Measurements from ENCODE around the gene CENPO. TPM values are rescaled to one million over a fixed set of nuclear protein-coding genes. Genes with fewer than 3 reads are reported as not detected.
"Not testable (repeated sequence)": the region's sequence is repeated elsewhere in the genome, so short reads cannot be mapped to it uniquely, and the experiment has no call there.

CENPO gene
- total RNA-seq, 2 experiments from 2014 or later, result 48.0 to 52.2 TPM

DNA sequence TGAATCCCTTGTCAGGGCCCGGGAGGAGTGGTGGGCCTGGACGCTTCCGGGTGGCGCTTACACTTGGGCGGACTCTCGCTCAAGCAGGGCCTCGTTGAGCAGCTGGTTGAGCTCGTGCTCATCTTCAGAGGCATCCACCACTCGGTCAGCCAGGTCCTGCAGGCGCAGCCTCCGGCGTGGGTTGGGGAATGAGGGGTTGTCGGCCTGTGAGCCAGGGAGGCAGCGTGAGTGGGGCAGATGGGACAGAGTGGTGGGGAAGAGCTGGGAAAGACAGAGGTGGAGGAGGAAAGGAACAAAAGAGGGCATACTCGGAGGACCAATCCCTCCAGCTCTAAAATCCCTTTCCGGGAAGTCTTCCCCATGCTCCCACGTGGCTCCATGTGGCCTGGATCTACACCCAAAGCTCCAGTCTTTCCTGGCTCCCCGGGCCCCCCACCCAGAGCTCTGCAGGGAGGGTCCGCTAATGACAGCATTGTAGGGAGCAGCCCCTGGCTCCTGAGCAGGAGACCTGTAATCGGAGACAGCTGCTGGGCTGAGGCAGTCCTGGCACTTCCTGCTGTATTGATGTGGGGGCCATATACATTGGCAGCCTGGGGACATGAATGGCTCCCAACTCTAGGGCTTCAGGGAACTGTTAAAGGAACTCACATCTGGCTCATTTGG is 41.6 kb downstream of the CENPO start:
- no peaks in the 10 kb centered on the region for H3K4me1 Mint-ChIP-seq

DNA sequence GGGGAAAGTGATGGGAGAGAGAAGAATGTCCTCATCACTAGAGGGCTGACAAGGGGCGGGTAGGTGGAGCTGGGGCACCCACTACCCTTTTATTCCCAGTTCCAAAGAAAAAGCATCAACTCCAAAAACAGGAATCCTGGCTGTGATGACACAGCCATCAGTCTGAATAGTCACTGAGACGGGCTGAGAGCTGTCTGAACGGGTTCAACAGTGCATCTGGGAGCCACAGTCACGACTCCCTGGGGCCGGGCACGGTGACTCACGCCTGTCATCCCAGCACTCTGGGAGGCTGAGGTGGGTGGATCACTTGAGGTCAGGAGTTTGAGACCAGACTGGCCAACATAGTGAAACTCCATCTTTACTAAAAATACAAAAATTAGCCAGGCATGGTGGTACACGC is 42.2 kb downstream of the CENPO start:
- not testable (repeated sequence) for H3K4me3 Mint-ChIP-seq, H3K27ac Mint-ChIP-seq, DNase-seq, H3K9me3 Mint-ChIP-seq, H3K4me1 Mint-ChIP-seq, H3K27me3 Mint-ChIP-seq
- H3K36me3 Mint-ChIP-seq, result peaks cover 10% of the 10 kb centered on the region

More for the DNA sequence above, 41.6 kb downstream of the CENPO start:
- Mint-ChIP-seq H3K9me3 (no peaks in the 10 kb centered on the region), H3K4me3 (no peak overlapping the region), H3K27ac (no peak overlapping the region), H3K36me3 (peaks cover 13% of the 10 kb centered on the region), H3K27me3 (no peaks in the 10 kb centered on the region)
- no peak for DNase-seq

DNA sequence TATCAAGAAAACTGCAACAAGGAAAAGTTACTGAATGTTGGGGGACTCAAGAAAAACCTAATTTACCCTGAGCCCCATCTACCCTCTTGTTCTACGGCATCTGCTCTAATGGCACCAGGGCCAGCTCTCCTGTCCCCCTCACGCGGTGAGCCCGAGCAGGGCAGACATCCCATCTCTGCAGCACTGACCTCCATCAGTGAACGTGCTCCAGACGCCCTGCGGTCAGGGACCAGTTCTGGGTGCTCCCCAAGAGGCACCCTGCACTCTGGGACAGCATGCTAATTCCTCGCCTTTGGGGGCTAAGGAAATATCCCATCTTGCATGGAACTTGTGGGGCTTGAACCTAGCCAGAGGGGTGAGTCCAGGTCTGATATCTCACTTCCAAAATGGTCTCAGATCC is 43.0 kb downstream of the CENPO start:
- Mint-ChIP-seq H3K4me3 (no peak overlapping the region), H3K36me3 (peaks cover 9% of the 10 kb centered on the region), H3K27ac (no peak overlapping the region), H3K9me3 (no peaks in the 10 kb centered on the region), H3K4me1 (no peaks in the 10 kb centered on the region), H3K27me3 (no peaks in the 10 kb centered on the region)
- DNase-seq, result no peak

DNA sequence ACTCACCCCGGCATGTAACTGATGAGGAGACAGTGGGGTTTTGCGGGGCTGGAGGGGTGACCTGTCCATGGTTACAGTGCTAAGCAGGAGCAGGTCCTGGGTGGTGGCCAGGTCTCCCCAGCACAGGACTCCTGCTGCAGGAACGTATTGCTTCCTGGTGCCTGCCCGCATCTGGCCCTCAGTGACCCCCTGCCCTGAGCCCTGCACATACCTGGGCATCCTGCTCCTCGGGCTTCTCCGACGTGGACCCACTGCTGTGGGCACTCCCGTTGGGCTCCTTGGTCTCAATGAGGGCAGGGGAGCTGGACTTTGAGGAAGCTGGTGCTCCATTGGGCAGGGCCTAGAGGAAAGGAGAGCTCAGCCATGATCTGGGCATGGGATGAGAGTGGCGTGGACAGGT is 43.5 kb downstream of the CENPO start:
- Mint-ChIP-seq H3K27ac (no peak overlapping the region), H3K36me3 (peaks cover 9% of the 10 kb centered on the region), H3K27me3 (no peaks in the 10 kb centered on the region), H3K9me3 (no peaks in the 10 kb centered on the region), H3K4me3 (no peak overlapping the region), H3K4me1 (no peaks in the 10 kb centered on the region)
- DNase-seq, result no peak

DNA sequence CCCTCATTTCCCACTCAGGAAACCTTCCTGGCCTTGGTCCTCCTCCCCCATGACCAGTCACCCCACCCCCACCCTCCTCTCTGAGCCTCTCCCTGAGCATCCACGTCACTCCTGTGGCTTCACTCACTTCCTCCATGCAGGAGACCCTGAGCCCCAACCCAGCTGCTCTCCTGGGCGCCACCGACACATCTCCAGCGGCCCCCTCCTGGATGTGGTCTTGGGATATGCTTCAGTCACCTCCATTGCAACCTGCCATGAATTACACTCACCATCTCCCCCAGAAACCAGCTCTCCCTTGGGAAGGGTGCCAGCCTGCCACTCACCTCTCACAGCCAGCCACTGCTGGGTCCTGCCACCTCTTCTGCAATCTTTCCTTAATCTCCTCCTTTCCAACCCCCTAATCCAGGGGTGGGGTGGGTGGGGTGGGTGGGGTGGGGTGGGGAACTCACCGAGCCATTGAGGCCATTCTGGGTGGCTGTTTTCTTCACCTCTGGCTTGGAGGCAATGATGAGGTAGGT is 44.8 kb downstream of the CENPO start:
- no peaks in the 10 kb centered on the region for H3K9me3 Mint-ChIP-seq
- DNase-seq, result no peak
- H3K27ac Mint-ChIP-seq, result no peak overlapping the region
- no peaks in the 10 kb centered on the region for H3K27me3 Mint-ChIP-seq
- no peak overlapping the region for H3K4me3 Mint-ChIP-seq
- no peaks in the 10 kb centered on the region for H3K4me1 Mint-ChIP-seq
- H3K36me3 Mint-ChIP-seq, result peaks cover 9% of the 10 kb centered on the region

DNA sequence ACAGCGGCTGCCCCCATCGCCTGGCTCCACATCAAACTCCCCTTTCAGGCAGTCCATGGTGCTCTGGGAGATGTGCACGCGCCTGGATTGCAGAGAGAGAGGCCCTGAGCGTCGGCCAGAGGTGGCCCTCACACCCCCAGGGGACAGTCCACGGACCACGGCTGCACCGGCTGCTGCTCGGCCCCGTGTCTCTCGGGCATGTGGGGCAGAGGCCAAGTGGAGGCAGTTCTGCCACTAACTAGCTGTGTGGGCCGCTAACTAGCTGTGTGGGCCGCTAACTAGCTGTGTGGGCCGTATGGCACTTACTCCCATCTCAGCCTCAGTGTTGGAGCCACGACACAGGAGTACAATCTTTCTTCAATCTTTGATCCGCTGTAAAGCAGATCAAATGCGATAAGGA is 45.3 kb downstream of the CENPO start:
- H3K27ac Mint-ChIP-seq, result no peak overlapping the region
- peaks cover 7% of the 10 kb centered on the region for H3K36me3 Mint-ChIP-seq
- no peaks in the 10 kb centered on the region for H3K9me3 Mint-ChIP-seq
- H3K4me1 Mint-ChIP-seq, result no peaks in the 10 kb centered on the region
- no peak overlapping the region for H3K4me3 Mint-ChIP-seq
- no peaks in the 10 kb centered on the region for H3K27me3 Mint-ChIP-seq
- DNase-seq, result no peak

DNA sequence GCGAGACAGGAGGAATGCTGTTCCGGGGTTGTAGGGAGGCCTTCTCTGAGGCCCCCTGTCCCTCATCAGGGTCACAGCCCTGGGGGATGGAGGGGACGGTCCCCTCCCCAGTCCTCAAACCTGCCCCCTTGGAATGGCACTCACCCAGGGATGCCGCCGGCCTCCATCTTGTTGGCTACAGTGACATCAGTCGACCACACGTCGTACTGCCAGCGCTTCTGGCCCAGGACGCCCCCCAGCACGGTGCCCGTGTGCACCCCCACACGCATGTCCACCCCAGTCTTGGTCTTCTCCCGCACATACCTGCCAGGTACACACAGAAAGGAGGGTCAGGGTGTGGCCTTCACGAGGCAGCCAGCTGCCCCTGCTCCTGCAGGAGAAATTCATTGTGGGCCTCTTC is 46.5 kb downstream of the CENPO start:
- no peak for DNase-seq
- Mint-ChIP-seq H3K4me3 (no peak overlapping the region), H3K27ac (no peak overlapping the region), H3K36me3 (peaks cover 7% of the 10 kb centered on the region), H3K9me3 (no peaks in the 10 kb centered on the region), H3K27me3 (no peaks in the 10 kb centered on the region), H3K4me1 (no peaks in the 10 kb centered on the region)

DNA sequence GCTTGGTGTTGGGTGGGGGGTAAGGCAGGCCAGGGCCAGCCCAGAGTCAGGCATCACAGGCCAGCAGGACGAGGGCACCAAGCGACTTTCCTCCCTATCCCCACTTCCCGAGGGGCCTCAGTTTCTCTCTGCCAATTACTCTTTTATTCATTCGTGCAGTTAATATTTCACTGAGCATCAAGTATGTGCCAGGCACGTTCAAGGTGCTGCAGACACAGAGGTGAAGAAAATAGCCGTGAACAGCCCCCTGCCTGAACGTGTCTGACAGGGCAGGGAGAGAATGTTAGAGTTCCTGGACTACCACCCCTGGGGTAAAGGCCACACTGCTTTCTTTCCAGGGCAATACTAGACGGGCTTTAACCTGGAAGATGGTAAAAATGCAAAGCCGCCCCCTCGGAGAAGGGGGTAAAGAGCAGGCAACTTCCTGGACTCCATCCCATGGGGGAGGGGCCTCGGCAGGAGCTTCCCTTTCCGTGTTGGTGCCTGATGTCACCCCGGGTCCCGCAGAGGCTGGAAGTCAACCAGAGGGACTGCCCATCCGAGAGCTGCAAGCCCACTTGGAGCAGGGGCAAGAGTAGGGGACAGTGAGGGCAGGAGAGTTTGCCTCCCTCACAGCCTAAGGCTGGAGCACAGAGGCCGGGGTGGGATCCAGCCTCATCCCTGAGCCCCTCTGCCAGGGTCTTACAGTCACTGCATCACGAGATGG is 47.1 kb downstream of the CENPO start:
- H3K4me3 Mint-ChIP-seq, result no peak overlapping the region
- DNase-seq, result no peak
- H3K9me3 Mint-ChIP-seq, result no peaks in the 10 kb centered on the region
- H3K4me1 Mint-ChIP-seq, result no peaks in the 10 kb centered on the region
- no peaks in the 10 kb centered on the region for H3K27me3 Mint-ChIP-seq
- no peak overlapping the region for H3K27ac Mint-ChIP-seq
- peaks cover 7% of the 10 kb centered on the region for H3K36me3 Mint-ChIP-seq

DNA sequence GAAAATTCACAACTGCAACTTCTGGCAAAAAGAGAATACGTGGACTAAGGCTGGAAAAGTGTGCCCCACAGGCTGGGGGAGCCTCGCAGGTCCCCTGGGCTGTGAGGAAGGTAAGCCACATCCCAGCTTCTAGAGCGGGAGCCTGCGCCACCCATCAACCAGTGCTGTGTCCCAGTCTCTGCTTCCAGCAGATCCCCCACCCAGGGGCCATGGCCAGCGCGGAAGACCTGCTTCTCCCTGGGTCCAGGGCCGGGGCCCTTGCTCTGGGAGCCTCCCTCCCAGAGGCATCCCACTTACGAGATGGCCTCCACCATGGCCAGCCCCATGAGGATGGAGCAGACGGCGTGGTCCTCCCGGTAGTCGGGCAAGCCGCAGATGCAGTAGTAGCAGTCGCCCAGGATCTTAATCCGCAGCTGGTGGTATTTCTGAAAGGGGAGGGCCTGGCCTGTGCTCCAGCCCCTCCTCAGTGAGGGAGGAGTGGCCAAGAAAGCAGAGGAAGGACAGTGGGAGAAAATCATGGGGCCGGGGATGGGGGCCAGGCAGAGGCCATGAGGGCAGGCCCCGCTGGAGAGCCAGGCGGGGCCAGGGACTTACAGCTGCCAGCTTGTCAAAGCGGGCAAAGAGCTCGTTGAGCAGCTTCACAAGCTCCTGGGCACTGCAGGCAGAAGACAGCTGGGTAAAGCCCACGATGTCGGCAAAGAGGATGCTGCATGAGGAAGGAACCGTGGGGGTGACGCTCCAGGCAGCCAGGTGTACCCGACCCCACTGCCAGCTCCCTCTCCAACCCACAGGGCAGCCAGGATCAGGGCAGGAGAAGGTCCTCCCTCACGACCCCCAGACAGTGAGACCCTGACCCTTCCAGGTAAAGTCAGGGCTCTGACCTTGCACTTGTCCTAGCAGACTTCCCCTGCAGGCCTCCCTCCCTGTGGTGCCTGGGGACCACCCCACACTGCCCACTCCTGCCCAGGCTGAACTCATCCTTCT is 48.0 kb downstream of the CENPO start:
- Mint-ChIP-seq H3K36me3 (peaks cover 5% of the 10 kb centered on the region), H3K27me3 (no peaks in the 10 kb centered on the region), H3K27ac (no peak overlapping the region), H3K4me3 (no peak overlapping the region), H3K4me1 (no peaks in the 10 kb centered on the region), H3K9me3 (no peaks in the 10 kb centered on the region)
- no peak for DNase-seq

DNA sequence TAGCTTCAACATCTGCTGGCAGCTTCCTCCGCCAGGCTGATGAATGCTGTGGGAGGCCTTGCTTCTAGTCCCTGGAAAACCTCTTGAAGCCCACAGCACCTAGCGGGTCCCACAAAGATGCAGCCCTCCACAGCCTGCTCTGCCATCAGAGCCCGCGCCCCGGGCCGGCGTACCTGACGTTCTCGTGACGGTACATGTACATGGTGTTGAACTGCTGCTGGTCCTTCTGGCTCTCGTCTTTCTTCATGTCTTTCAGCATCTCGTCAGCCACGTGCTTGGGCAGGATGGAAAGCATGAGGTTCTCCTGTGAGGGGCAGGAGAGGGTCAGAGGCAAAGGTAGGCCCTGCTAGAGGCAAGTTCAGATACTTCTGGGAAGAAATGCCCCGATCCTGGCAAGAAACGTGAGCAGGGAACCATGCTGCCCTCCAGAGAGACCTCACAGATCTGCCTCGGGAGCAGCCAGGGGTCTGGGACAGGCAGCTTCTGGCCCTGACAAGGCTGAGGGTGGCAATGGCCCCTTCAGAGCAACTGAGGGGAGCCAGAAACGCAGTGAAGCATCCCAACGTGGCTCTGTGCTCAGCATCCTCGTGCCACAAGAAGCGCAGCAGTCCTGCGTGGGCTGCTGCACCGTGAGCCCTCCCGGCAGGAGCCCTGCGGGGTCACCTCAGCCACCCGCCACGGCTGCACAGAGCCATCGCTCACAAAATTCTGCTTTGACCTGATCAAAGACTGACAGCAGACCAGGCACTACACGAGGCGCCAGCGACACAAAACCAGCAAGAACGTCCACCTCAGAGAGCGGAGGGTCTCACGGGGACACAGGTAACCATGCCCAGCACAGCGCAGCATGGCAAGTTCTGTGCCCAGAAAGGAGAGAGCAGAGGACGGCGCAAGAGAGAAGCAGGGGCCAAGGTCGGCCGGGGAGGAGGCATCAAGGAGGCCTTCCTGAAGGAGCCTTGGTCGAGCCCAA is 49.1 kb downstream of the CENPO start:
- no peak for DNase-seq
- Mint-ChIP-seq H3K4me1 (no peaks in the 10 kb centered on the region), H3K27me3 (no peaks in the 10 kb centered on the region), H3K27ac (no peak overlapping the region), H3K9me3 (no peaks in the 10 kb centered on the region), H3K36me3 (peaks cover 8% of the 10 kb centered on the region), H3K4me3 (no peak overlapping the region)

DNA sequence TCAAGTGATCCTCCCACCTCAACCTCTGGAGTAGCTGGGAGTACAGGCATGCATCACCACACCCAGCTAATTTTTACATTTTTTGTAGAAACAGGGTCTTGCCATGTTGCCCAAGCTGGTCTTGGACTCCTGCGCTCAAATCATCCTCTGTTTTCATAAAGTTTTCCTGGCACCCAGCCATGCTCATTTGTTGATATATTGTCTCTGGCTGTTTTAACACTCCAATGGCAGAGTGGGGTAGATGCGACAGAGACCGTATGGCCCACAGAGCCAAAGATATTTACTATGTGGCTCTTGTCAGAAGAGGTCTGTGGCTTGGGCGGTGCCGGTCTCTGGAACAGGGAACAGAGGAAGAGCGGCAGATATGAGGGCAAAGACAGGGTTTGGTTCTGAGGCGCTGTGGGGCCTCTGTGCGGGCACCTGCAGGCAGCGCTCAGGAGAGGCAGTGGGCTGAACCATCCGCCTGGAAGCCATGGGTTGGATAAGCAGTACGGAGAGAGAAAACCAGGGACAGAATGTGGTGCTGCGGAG is 50.2 kb downstream of the CENPO start:
- Mint-ChIP-seq H3K27ac (no peak overlapping the region), H3K27me3 (no peaks in the 10 kb centered on the region), H3K36me3 (peaks cover 12% of the 10 kb centered on the region), H3K9me3 (no peaks in the 10 kb centered on the region), H3K4me1 (no peaks in the 10 kb centered on the region), H3K4me3 (no peak overlapping the region)
- no peak for DNase-seq

DNA sequence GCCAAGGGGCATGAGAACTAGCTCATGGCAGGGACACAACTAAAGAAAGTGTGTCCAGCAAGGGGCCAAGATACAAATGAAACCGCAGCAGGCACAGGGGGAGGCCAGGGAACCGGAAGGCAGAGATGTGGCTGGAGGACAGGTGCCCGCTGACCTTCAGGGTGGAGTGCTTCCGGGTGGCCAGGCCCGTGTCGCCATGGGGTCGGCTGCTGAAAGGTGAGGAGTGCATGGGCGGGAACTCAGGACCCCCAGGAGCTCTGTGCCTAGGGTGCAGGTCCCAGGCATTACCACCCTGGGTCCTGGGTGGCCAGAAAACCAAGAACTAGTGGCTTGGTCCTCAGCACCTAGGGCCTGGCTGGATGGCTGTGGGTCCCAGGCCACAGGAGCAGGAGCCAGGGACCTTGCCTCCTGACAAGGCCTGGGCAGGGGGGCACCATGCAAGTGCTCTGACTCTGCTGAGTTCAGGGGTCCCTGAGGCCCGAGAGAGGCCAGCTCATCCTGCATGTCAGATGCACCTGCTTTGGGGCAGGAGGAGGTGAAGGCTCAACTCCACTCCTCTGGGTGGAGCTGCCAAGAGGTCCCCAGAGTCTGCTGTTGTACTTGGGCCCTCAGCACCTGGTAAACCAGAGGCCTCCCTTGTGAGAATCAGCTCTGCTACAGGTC is 50.9 kb downstream of the CENPO start:
- H3K27ac Mint-ChIP-seq, result no peak overlapping the region
- peaks cover 3% of the 10 kb centered on the region for H3K9me3 Mint-ChIP-seq
- no peaks in the 10 kb centered on the region for H3K4me1 Mint-ChIP-seq
- no peaks in the 10 kb centered on the region for H3K27me3 Mint-ChIP-seq
- H3K36me3 Mint-ChIP-seq, result peaks cover 17% of the 10 kb centered on the region
- no peak overlapping the region for H3K4me3 Mint-ChIP-seq
- no peak for DNase-seq

DNA sequence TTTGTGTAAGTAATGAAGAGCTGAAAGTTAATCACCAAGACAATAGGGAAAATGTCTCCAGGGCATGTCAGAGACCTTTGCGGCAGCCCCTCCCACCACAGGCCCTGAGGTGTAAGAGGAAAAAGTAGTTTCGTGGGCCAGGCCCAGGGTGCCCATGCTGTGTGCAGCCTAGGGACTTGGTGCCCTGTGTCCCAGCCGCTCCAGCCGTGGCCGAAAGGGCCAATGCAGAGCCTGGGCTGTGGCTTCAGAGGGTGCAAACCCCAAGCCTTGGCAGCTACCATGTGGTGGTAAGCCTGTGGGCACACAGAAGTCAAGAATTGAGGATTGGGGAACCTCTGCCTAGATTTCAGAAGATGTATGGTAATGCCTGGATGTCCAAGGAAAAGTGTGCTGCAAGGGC is 52.5 kb downstream of the CENPO start:
- Mint-ChIP-seq H3K4me1 (no peaks in the 10 kb centered on the region), H3K27me3 (no peaks in the 10 kb centered on the region), H3K36me3 (peaks cover 27% of the 10 kb centered on the region), H3K9me3 (peaks cover 3% of the 10 kb centered on the region), H3K4me3 (no peak overlapping the region), H3K27ac (no peak overlapping the region)
- no peak for DNase-seq

All from activated naive CD8-positive, alpha-beta T cell treated with anti-CD3 and anti-CD28 coated beads for 36 hours (primary cell).